ENCODE results near the gene LRP6. TPM values are rescaled to one million over a fixed set of nuclear protein-coding genes. Genes with fewer than 3 reads are reported as not detected.

The LRP6 gene
- total and polyA plus RNA-seq, 11 donors, result 3.7 to 29.6 (median 16.9) TPM

- H3K4me3 ChIP-seq, result no peak overlapping the region
- no peak for ATAC-seq
- H3K27ac ChIP-seq, result no peak overlapping the region
- peaks cover 0 to 100% (median 30%) of the 10 kb centered on the region in 9 donors for H3K36me3 ChIP-seq
- TF ChIP-seq CTCF (IDR thresholded peaks at IDR 0.05), result no peak
- TF ChIP-seq POLR2A (IDR thresholded peaks at IDR 0.05), result no peak
- DNase-seq, result no peak
- no peaks in the 10 kb centered on the region for H3K9me3 ChIP-seq
- no peaks in the 10 kb centered on the region for H3K27me3 ChIP-seq
- intact Hi-C loops (cut with DNase I), result no loop called here
- H3K4me1 ChIP-seq, result peaks cover 0 to 9% (median 0%) of the 10 kb centered on the region in 12 donors
- 94 to 96% (median 95%) methylated on average over 2 of the region's 2 CpGs for WGBS, 4 donors
Measured at GRCh38 chr12:12127304-12127703, 139.5 kb downstream of the LRP6 start.

- no peaks in the 10 kb centered on the region for H3K9me3 ChIP-seq
- 88 to 95% (median 89%) methylated on average over 4 of the region's 4 CpGs for WGBS, 4 donors
- H3K27me3 ChIP-seq, result no peaks in the 10 kb centered on the region
- no peak for TF ChIP-seq POLR2A (IDR thresholded peaks at IDR 0.05)
- TF ChIP-seq CTCF (IDR thresholded peaks at IDR 0.05), result no peak
- H3K36me3 ChIP-seq, result peaks cover 0 to 100% (median 28%) of the 10 kb centered on the region in 9 donors
- ATAC-seq (no peak), DNase-seq (no peak)
- peaks cover 0 to 9% (median 0%) of the 10 kb centered on the region in 12 donors for H3K4me1 ChIP-seq
- intact Hi-C loops (cut with DNase I), result no loop called here
- H3K27ac ChIP-seq, result no peak overlapping the region
- H3K4me3 ChIP-seq, result no peak overlapping the region
Measured at GRCh38 chr12:12126551-12126950, 140.3 kb downstream of the LRP6 start.

GRCh38 chr12:12123036-12123604 lies 143.7 kb downstream of the LRP6 start:
- 73 to 77% (median 75%) methylated on average over 3 of the region's 3 CpGs for WGBS, 4 donors
- Histone ChIP-seq H3K4me1 (peaks cover 0 to 9% (median 0%) of the 10 kb centered on the region in 12 donors), H3K9me3 (no peaks in the 10 kb centered on the region), H3K27ac (peak overlapping the region in 1 of 12 donors; percentile 21), H3K36me3 (peaks cover 0 to 89% (median 34%) of the 10 kb centered on the region in 9 donors), H3K4me3 (no peak overlapping the region), H3K27me3 (no peaks in the 10 kb centered on the region)
- DNase-seq (no peak), ATAC-seq (no peak)
- TF ChIP-seq POLR2A (IDR thresholded peaks at IDR 0.05) (no peak), CTCF (IDR thresholded peaks at IDR 0.05) (no peak)
- intact Hi-C loops (cut with DNase I), result no loop called here

GRCh38 chr12:12121061-12121460 lies 145.8 kb downstream of the LRP6 start:
- intact Hi-C loops (cut with DNase I), result no loop called here
- Histone ChIP-seq H3K36me3 (peaks cover 0 to 71% (median 27%) of the 10 kb centered on the region in 9 donors), H3K4me3 (no peak overlapping the region), H3K27me3 (no peaks in the 10 kb centered on the region), H3K9me3 (no peaks in the 10 kb centered on the region), H3K4me1 (peaks cover 0 to 9% (median 0%) of the 10 kb centered on the region in 12 donors), H3K27ac (no peak overlapping the region)
- DNase-seq (no peak), ATAC-seq (no peak)
- WGBS, 4 donors, result 89 to 92% (median 91%) methylated on average over 5 of the region's 5 CpGs
- TF ChIP-seq POLR2A (IDR thresholded peaks at IDR 0.05), result no peak
- TF ChIP-seq CTCF (IDR thresholded peaks at IDR 0.05), result no peak
